Calu3 (cell line): ENCODE measurements around the gene HOXA10. TPM values are rescaled to one million over a fixed set of nuclear protein-coding genes. Genes with fewer than 3 reads are reported as not detected.

Source experiments
- BruUV-seq: library from RNA; stranded (reverse); fragments of 400-500 nt; replicated peaks from 2 replicates; lab custom pipeline; 2021; lab: Mats Ljungman, UMichigan
- CTCF ChIA-PET: fragments of 300-600 bp; sonication (Branson Sonifier 250); formaldehyde crosslinking; loops from one replicate; lab custom pipeline; 2022; ENCODE audit warnings: antibody characterized with exemption; lab: Charles Lee
- DNase-seq: peaks from one replicate; pipeline ENCODE4 v3.0.0; 2022
- H3K27ac Mint-ChIP-seq: one replicate; pipeline ENCODE4 v1.8.0; 2022; ENCODE audit warnings: mixed read lengths; ENCODE audit not compliant: unreplicated experiment
- H3K27me3 Mint-ChIP-seq: one replicate; pipeline ENCODE4 v1.8.0; 2022; ENCODE audit warnings: mixed read lengths; ENCODE audit not compliant: unreplicated experiment
- H3K36me3 Mint-ChIP-seq: one replicate; pipeline ENCODE4 v1.8.0; 2022; ENCODE audit warnings: mild to moderate bottlenecking, moderate library complexity, mixed read lengths; ENCODE audit not compliant: insufficient read depth, unreplicated experiment
- H3K4me1 Mint-ChIP-seq: one replicate; pipeline ENCODE4 v1.8.0; 2022; ENCODE audit warnings: mild to moderate bottlenecking, low read depth, mixed read lengths; ENCODE audit not compliant: unreplicated experiment
- H3K4me3 Mint-ChIP-seq: one replicate; pipeline ENCODE4 v1.8.0; 2022; ENCODE audit warnings: mild to moderate bottlenecking, low read depth, moderate library complexity, mixed read lengths; ENCODE audit not compliant: unreplicated experiment
- H3K9me3 Mint-ChIP-seq: one replicate; pipeline ENCODE4 v1.8.0; 2022; ENCODE audit warnings: low read depth, mixed read lengths; ENCODE audit not compliant: unreplicated experiment
- intact Hi-C: fragments of 100-400 bp; cut with micrococcal nuclease; formaldehyde crosslinking; loops from one replicate; pipeline ENCODE4 v1.10.0; 2022; ENCODE audit not compliant: unreplicated experiment
- total RNA-seq: library from RNA; stranded (reverse); gene quantifications from 2 replicates; pipeline ENCODE4 v1.2.3, GENCODE V29; 2022
- TF ChIP-seq, protein P1 (sequence below): fragments of 200-600 bp; IDR thresholded peaks from one replicate; pipeline ENCODE4 v1.8.0; 2022; ENCODE audit warnings: antibody characterized with exemption; ENCODE audit not compliant: unreplicated experiment

Gene HOXA10
- total RNA-seq, 1 experiment from 2014 or later, result 11.8 TPM

DNA sequence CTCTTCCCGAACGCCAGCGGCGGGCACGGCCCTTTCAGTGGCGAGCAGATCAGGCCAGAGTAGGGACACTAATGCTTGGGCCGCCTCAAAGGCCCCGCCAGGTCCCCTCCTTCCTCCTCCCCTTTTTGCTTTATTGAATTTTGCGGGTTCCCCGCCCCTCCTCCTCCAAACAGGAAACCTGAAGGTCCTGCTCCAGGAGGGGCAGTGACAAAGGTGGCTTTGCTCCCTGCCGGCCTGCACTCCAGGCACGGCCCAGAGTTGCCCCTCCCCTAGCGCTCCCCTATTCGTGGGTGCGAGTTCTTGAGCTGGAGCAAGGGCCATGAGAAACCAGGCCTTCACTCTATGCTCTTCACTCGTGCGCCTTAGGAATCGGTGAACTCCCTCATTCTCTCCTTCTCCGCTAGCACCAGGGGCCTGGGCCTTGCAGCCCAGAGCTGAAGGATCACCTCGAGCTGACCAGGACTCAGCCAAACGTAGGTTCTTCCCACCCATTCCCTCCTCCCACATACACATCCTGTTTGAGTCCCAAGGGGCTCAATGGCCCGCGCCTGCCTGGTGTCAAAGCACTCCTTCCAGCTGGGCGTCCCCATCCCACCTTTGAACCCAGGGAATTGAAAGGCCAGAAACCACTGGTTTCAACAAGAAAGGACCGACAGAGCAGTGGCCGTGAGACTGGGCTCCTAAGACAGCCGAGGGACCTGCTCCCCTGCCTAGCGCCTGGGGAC lies 25.9 kb downstream of the HOXA10 start:
- peaks cover 37% of the 10 kb centered on the region for H3K36me3 Mint-ChIP-seq
- no TSS peak for BruUV-seq
- intact Hi-C loops, result no loop called here
- TF ChIP-seq, protein P1, sequence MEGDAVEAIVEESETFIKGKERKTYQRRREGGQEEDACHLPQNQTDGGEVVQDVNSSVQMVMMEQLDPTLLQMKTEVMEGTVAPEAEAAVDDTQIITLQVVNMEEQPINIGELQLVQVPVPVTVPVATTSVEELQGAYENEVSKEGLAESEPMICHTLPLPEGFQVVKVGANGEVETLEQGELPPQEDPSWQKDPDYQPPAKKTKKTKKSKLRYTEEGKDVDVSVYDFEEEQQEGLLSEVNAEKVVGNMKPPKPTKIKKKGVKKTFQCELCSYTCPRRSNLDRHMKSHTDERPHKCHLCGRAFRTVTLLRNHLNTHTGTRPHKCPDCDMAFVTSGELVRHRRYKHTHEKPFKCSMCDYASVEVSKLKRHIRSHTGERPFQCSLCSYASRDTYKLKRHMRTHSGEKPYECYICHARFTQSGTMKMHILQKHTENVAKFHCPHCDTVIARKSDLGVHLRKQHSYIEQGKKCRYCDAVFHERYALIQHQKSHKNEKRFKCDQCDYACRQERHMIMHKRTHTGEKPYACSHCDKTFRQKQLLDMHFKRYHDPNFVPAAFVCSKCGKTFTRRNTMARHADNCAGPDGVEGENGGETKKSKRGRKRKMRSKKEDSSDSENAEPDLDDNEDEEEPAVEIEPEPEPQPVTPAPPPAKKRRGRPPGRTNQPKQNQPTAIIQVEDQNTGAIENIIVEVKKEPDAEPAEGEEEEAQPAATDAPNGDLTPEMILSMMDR, result no peak
- CTCF ChIA-PET, result interaction anchor here (0.6 to 1.3 kb wide), 4 partner anchors 285 to 771 kb away, joined by 3 to 5 read pairs (median 4); no protein-coding TSS in a partner anchor
- DNase-seq, result peak; percentile 80
- H3K27me3 Mint-ChIP-seq, result peaks cover 24% of the 10 kb centered on the region
- H3K9me3 Mint-ChIP-seq, result no peaks in the 10 kb centered on the region
- H3K4me3 Mint-ChIP-seq, result peak overlapping the region; percentile 76
- H3K27ac Mint-ChIP-seq, result no peak overlapping the region
- peaks cover 11% of the 10 kb centered on the region for H3K4me1 Mint-ChIP-seq

DNA sequence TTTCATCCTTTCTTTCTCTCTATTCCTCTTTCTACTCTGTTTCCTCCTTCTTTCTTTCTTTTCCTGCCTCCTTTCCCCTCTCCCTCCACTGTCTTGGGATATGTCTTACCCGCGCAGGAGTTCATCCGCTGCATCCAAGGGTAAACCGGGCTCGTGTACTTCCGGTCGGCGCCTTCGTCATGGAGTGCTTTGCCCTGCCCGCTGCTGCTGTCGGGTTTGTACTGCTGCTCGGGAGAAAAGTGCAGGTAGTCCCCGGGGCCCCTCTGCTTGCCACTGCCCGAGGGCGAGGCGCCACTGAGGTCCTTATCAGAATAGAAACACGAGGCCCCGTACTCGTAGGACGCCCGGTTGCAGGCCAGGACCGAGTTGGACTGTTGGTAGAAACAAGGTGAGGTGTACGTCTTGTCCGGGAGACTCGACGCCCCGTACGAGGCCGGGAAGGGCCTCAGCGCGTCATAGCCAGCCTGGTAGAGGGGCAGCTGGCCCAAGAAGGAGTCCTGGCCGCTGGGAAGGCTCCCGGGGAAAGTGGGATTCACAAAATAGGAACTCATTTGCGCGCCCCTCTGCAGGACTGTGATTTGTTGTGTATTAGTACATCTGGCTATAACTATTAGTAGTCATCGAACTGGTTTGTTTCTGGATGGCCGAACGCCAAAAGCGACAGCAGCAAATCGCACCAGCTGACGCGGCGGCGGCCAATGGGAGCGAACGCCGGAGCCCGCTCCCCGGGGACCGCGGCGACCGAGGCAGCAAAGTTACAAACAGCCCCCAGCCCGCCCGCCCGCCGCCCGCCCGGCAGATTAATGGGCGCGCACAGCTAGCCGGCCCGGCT lies 26.7 kb downstream of the HOXA10 start, which contains the start of gene HOXA6:
Gene HOXA6 (minus strand): TSS at position 576 of the 832 bp plus-strand sequence. CDS start 25 bp downstream, at position 551.
- intact Hi-C loops, result no loop called here
- Mint-ChIP-seq H3K4me3 (peak within 1 kb of the TSS; percentile 76), H3K36me3 (peaks cover 37% of the 10 kb centered on the region), H3K27me3 (peaks cover 16% of the 10 kb centered on the region), H3K9me3 (no peaks in the 10 kb centered on the region), H3K27ac (no peak within 1 kb of the TSS), H3K4me1 (peaks cover 11% of the 10 kb centered on the region)
- no TSS peak for BruUV-seq
- peak; percentile 78 for DNase-seq
- CTCF ChIA-PET, result interaction anchor here (0.6 to 1.0 kb wide), 2 partner anchors 284 to 770 kb away, joined by 4 to 5 read pairs; no protein-coding TSS in a partner anchor
- TF ChIP-seq, protein P1, result no peak

DNA sequence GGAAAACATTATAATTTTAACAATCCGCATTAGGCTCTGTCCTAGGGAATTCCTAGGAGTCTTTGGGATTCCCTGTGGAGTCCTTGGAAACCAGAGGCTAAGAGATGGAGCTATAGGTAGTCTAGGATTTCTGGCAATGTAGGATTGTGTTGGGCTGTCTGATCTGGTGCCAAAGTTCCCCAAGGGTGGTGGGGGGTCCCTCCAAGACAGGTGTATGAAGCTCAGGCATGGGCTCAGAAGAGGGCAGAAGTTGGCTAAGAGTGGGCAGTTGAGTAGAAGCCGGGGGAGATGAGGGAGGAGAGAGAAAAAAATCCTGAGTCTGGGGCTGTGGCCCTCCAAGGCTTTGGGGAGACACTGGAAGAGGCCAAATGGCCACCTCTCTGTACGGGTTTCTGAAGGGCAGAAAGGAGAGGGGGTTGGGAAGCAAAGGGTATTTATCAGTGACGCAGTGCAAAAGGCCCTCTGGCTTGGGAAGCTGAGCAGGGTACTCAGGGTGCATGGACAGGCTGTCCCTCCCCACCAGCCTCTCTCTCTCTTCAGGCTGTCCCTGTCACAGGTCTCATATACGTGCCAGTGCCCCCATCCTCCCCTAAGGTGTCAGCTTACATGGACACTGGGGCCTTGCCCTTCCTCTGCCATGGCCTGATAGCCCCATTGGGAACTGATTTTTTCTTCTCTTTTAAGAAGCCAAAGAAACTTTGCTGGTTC lies 27.5 kb downstream of the HOXA10 start:
- CTCF ChIA-PET, result no interaction called here
- TF ChIP-seq, protein P1, result no peak
- H3K4me3 Mint-ChIP-seq, result no peak overlapping the region
- no TSS peak for BruUV-seq
- H3K9me3 Mint-ChIP-seq, result no peaks in the 10 kb centered on the region
- peaks cover 6% of the 10 kb centered on the region for H3K4me1 Mint-ChIP-seq
- peaks cover 34% of the 10 kb centered on the region for H3K36me3 Mint-ChIP-seq
- no peak overlapping the region for H3K27ac Mint-ChIP-seq
- intact Hi-C loops, result no loop called here
- DNase-seq, result no peak
- H3K27me3 Mint-ChIP-seq, result peaks cover 8% of the 10 kb centered on the region

DNA sequence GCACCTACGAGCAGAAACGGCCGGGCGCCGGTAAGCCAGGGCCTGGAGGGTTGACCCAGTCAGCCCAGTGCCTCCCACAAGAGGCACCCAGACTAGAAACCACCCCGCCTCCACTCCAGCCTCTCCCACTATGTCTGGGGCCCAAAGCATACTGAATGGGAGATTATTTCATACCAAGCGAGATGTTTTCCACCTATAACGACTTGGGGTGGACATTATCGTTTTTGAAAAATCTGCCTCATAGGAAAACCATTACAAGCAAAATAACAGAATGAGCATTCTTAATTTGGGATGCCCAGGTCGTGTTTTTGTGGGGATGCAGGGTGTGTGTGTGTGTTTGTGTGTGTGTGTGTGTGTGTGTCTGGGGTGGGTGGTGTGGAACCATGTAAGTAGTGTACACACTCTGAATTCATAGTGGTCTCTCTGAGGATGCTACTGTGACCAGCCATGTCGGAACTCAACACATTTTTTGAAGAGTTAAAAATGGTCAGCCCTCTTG lies 28.2 kb downstream of the HOXA10 start:
- intact Hi-C loops, result no loop called here
- no peak overlapping the region for H3K27ac Mint-ChIP-seq
- H3K4me3 Mint-ChIP-seq, result no peak overlapping the region
- H3K27me3 Mint-ChIP-seq, result peaks cover 1% of the 10 kb centered on the region
- peaks cover 27% of the 10 kb centered on the region for H3K36me3 Mint-ChIP-seq
- no peak for DNase-seq
- BruUV-seq, result no TSS peak
- TF ChIP-seq, protein P1, result no peak
- H3K9me3 Mint-ChIP-seq, result no peaks in the 10 kb centered on the region
- CTCF ChIA-PET, result interaction anchor here (1.0 kb wide), 1 partner anchor 25 kb away, joined by 8 read pairs; no protein-coding TSS in a partner anchor
- H3K4me1 Mint-ChIP-seq, result no peaks in the 10 kb centered on the region
